ENCODE data around the gene DHX36.

GRCh38 chr3:154251610-154252009 is 72.7 kb downstream of the DHX36 start:
- TF ChIP-seq MYC (IDR thresholded peaks at IDR 0.05; ENCODE audit: low read depth, low read length) (no peak), CTCF (IDR thresholded peaks at IDR 0.05; ENCODE audit: low read depth, low read length) (no peak)

Data from NB4 (cell line).